GM11168 (cell line): ENCODE data around the gene UMAD1.

ENCODE experiments used
- in situ Hi-C: fragments of 300-500 bp; cut with MboI; formaldehyde crosslinking; loops from one replicate; pipeline ENCODE4 v1.12.0; 2022; ENCODE audit warnings: low sequenced_read_pairs; ENCODE audit not compliant: unreplicated experiment

The UMAD1 gene

DNA sequence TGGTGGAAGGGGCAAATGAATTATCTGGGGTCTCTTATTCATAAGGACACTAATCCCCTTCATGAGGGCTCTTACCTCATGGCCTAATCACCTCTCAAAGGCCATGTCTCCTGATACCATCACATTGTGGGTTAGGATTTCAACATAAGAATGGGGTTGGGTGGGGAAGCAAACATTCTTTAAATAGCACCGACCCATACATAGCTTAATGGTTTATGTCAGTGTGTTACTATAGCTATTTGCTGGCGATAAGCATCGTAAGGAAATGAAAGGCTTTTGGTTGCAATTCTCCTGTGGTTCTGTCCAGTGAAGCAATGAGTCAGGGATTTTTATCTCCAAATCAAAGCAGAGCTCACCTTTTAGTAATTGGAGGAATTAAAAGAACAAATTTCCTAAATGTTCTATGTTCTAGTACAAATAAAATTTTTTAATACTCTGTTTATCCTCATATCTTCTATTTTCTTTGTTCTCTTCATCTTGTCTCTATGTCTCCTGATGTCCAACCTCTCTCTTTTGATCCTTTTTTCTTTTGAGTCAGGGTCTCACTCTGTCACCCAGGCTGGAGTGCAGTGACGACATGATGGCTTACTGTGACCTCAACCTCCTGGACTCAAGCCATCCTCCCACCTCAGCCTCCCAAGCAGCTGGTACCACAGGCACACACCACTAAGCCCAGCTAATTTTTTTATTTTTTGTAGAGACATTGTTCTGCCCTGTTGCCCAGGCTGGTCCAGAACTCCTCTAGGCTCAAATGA is 271.0 kb downstream of the UMAD1 start:
- in situ Hi-C loops, result no loop called here

DNA sequence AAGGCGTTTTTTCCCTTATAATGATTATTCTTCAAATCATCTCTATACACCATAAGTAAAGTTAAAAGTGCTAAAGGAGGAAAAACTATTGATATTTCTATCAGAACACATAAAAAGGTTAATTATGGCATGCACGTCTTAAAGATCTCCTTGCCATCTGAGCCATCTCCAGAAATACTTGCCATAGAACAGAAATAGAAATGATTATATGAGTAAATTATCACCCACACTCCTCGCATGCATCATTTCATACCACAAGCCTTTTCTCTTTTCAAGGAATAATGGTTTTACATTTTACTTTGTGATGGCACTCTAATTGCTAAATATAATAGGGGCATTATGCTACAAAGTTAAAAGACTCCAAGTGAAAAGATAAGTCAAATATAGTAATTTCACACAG is 272.4 kb downstream of the UMAD1 start:
- in situ Hi-C loops, result no loop called here

DNA sequence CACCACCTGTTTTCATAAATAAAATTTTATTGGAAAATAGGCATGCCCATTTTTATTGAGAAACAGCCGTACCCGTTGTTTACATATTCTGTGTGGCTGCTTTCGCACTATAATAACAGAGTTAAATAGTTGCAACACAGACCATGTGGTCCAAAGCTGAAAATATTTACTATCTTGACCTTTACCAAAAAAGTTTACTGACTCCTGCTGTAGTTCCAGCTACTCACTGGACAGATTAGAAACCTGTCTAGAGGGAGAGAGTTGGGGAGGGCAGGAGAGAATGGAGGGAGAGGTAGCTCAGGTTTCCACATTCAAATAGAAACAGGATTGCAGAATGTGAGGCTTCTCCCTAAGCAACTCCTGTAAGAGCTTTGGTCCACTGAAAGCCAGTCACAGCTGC is 273.0 kb downstream of the UMAD1 start:
- in situ Hi-C loops, result no loop called here

DNA sequence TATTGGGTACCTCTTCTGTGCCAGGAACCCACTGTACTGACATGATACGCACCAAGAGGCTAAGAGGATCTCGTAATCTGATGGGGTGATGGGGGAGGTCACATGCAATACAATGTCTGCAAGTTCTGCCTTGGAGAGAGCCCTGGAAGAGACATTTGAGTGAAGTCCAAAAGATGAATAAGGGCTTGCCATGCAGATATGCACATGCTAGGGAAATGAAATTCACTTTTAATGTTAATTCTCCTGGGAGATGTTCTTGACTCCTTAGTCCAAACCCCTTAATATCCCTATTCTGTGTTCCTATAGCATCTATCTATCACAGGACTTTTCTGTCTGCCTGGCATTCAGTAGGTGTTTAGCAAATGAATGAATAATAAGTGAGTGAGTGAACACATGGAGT is 274.0 kb downstream of the UMAD1 start:
- in situ Hi-C loops, result no loop called here

DNA sequence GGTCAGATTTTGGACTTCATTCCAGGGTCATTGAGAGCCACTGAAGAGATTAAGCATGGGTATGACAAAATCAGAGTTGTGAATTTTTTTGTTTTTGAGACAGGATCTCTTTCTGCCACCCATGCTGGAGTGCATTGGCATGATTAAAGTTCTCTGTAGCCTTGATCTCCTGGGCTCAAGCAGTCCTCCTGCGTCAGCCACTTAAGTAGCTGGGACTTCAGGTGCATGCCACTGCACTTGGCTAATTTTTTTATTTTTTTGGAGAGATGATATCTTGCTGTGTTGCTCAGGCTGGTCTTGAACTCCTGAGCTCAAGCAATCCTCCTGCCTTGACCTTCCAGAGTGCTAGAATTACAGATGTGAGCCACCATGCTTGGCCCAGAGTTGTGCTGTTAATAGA is 275.5 kb downstream of the UMAD1 start:
- in situ Hi-C loops, result no loop called here

- in situ Hi-C loops, result no loop called here
Observed at GRCh38 chr7:7917593-7917992, 277.0 kb downstream of the UMAD1 start.

GRCh38 chr7:7918736-7919448 is 278.3 kb downstream of the UMAD1 start:
- in situ Hi-C loops, result no loop called here

DNA sequence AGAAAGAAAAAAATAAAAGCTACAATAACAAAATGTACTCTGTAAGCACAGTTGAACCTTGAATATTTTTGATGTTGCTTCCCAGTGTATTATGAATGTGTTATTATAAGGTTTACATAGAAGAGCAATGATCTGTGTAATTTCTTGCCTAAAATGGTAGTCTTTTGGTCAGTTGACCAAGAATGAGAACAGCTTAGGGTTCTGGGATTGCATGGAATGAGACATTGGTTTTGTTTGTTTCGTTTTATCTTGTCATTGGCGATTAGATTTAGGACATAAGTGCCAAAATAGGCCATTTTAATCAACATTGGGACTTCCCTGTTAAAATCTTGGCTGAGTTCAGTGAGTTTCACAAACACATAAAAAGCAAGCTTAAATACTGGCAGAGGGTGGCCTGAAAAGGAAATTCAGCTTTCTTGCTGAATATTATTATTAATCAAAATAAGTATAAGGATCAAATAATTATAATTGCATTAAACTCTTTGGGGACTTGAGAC is 278.9 kb downstream of the UMAD1 start:
- in situ Hi-C loops, result no loop called here

DNA sequence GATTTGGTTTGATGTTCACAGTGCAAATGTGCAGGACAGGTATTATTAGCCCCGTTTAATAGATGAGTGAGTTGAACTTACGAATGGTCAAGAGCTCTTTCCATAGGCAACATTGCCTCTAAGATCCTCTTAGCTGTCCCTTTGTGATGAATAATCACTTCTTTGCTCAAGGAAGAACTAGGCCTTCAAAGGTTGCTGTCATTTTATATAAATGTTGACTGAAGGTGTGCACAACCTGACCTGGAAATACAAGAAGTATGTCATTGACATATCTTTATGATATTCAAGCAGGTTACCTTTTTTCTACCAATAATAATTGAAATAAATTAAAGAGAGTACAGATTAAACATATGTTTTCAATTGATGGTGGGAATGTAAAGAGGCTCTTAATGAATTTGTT is 279.5 kb downstream of the UMAD1 start:
- in situ Hi-C loops, result no loop called here

- in situ Hi-C loops, result no loop called here
Observed at GRCh38 chr7:7920481-7920880, 279.9 kb downstream of the UMAD1 start.

DNA sequence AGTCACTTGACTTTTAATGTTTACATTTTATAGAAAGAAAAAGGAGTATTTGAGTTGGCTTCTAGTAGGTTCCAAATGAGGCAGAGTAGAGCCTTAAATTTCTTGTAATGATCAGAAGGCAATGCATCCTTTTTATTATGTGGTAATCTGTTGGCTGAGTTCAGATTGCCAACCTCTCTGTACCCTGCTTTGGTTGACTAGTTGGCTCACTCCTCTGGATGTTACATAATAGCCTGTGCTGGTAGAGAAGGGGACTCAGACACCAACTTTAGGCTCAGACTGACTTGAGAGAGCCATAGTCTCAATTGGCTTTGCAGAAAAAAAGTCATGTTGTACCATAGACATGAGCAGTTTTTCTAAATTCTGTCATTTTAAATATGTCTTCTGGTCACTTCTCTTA is 281.3 kb downstream of the UMAD1 start:
- in situ Hi-C loops, result no loop called here

DNA sequence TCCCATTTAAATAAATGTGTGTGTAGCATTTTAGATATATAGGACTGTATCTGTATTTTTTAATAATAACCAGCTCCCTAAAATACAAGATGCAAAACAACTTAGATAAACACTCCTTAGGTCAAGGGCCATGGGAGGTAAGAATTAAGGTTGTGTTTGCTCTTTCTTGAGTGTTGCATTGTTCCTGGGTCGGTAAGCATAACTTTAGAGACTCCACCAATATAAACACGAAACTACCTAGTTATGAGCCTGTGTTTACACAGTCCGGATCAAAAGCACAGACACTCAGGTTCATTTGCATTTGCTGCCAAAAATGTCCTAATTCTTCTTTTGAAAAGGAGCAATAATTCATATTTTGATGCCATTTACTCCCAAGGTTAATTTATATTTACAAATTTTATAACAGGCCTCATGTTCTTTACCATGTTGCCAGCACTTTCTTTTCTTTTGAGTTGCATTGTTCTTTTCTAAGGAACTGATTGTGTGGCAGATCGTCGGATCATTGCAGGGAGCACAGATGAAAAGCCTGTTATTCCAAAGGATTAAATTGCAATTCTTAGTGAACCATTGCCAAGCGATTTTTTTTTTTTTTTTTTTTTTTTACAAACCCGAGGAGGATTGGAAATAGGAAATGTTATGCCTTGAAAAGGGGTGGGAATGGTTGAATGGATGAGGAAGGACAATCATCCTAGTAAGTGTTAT is 282.3 kb downstream of the UMAD1 start:
- in situ Hi-C loops, result no loop called here

DNA sequence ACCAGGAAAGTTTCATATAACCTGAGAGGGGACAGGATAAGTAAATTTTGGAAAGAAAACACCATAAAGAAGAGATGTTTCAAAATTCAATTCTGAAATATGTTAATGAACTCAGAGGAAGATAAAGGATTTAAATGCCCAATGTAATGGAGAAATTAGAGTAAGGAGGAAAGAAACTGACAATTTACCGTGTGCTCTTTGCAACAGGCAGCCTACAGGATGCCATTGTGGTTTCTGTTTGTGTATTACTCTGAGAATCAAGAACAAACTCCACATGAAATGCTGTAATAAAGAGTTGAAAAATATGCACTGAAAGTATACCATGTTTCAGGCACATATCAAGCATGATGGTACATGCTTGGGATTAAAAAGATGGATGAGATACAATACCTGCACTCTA is 283.3 kb downstream of the UMAD1 start:
- in situ Hi-C loops, result no loop called here

DNA sequence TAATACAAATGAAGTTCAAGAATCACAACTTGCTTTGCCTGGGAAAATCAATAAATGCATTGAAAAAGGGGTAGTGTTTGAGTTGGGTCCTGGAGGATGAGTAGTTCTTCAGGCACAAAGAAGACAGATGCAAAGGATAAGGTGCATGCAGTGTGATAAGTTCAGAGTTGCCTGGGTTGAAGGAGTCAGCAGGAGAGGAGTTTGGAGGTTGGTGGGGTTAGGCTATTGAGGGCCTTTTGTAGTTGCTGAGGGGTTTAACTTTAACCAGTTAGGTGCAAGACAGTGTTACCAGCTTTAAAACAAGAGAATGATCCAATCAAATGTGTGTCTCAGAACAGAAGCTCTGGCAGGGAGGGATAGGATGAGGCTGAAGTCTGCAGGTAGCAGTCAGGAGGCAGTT is 283.8 kb downstream of the UMAD1 start:
- in situ Hi-C loops, result no loop called here
